GM21360 (cell line): Measurements from ENCODE around the gene LRP11.
"Not testable (repeated sequence)": the region's sequence is repeated elsewhere in the genome, so short reads cannot be mapped to it uniquely, and the experiment has no call there.

Experiments
- ATAC-seq: cut with Tn5 transposase; IDR thresholded peaks from one replicate; pipeline ENCODE4 v1.9.1; 2021; ENCODE audit warnings: mild to moderate bottlenecking, moderate library complexity; ENCODE audit not compliant: unreplicated experiment

LRP11 gene

GRCh38 chr6:149851461-149852110 lies 12.6 kb downstream of the LRP11 start:
- no peak for ATAC-seq

GRCh38 chr6:149848343-149848742 lies 15.8 kb downstream of the LRP11 start:
- not testable (repeated sequence) for ATAC-seq

- ATAC-seq: no peak
Observed at GRCh38 chr6:149847939-149848267, 16.3 kb downstream of the LRP11 start.

GRCh38 chr6:149846321-149846720 lies 17.8 kb downstream of the LRP11 start:
- ATAC-seq: no peak

- ATAC-seq: no peak
Observed at GRCh38 chr6:149845549-149845948, 18.6 kb downstream of the LRP11 start.

GRCh38 chr6:149844480-149844879 lies 19.7 kb downstream of the LRP11 start:
- no peak for ATAC-seq

- ATAC-seq: not testable (repeated sequence)
Observed at GRCh38 chr6:149844036-149844435, 20.1 kb downstream of the LRP11 start.

GRCh38 chr6:149843051-149843633 lies 21.0 kb downstream of the LRP11 start:
- ATAC-seq: no peak

GRCh38 chr6:149842331-149842730 lies 21.8 kb downstream of the LRP11 start:
- no peak for ATAC-seq

GRCh38 chr6:149840345-149841075 lies 23.6 kb downstream of the LRP11 start:
- ATAC-seq: no peak

- no peak for ATAC-seq
Observed at GRCh38 chr6:149834513-149835481, 29.4 kb downstream of the LRP11 start.

GRCh38 chr6:149833651-149834050 lies 30.5 kb downstream of the LRP11 start:
- no peak for ATAC-seq

- no peak for ATAC-seq
Observed at GRCh38 chr6:149831308-149831820, 32.8 kb downstream of the LRP11 start.

GRCh38 chr6:149830731-149831307 lies 33.3 kb downstream of the LRP11 start:
- no peak for ATAC-seq

- ATAC-seq: no peak
Observed at GRCh38 chr6:149825292-149825691, 38.9 kb downstream of the LRP11 start.

- ATAC-seq: no peak
Observed at GRCh38 chr6:149823013-149823412, 41.1 kb downstream of the LRP11 start.

GRCh38 chr6:149821492-149821891 lies 42.7 kb downstream of the LRP11 start:
- no peak for ATAC-seq

GRCh38 chr6:149820506-149820905 lies 43.7 kb downstream of the LRP11 start:
- ATAC-seq: no peak

GRCh38 chr6:149815788-149816187 lies 48.4 kb downstream of the LRP11 start:
- ATAC-seq: no peak

GRCh38 chr6:149813351-149813750 lies 50.8 kb downstream of the LRP11 start:
- no peak for ATAC-seq

- ATAC-seq: no peak
Observed at GRCh38 chr6:149809798-149810197, 54.4 kb downstream of the LRP11 start.
